Measurements from ENCODE around the gene SACS. TPM values are rescaled to one million over a fixed set of nuclear protein-coding genes. Genes with fewer than 3 reads are reported as not detected.
A peak's percentile ranks its signal among the peaks of the same experiment; 100 is the strongest.

The SACS gene
- total RNA-seq, 1 experiment from 2014 or later, result 21.1 TPM

DNA sequence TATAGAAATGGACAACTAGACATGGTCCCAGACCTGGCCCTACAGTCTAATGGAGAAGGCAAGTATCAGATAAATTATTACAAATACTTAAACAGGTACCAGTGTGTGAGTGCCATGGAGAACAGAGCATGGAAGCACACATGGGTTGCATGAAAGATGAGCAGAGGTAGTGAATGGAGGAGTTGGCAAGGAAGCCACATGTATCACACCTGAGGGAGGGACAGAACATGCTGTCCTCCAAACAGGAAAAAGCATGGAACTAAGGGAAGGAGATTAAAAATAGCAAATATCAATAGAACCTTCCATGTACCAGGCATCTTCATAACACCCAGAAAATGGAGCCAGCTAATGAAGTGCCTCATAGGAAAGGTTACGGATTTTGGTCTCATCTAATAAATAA lies 85.9 kb downstream of the SACS start:
- BruUV-seq (replicated peaks), result no TSS peak
- Mint-ChIP-seq H3K27me3 (ENCODE audit: insufficient read depth, unreplicated experiment) (no peaks in the 10 kb centered on the region), H3K9me3 (ENCODE audit: unreplicated experiment) (no peaks in the 10 kb centered on the region), H3K27ac (ENCODE audit: low read depth, unreplicated experiment) (no peak overlapping the region), H3K36me3 (ENCODE audit: insufficient read depth, unreplicated experiment) (peaks cover 34% of the 10 kb centered on the region), H3K4me1 (ENCODE audit: insufficient read depth, unreplicated experiment) (peaks cover 19% of the 10 kb centered on the region), H3K4me3 (ENCODE audit: unreplicated experiment) (no peak overlapping the region)
- TF ChIP-seq, protein P1, sequence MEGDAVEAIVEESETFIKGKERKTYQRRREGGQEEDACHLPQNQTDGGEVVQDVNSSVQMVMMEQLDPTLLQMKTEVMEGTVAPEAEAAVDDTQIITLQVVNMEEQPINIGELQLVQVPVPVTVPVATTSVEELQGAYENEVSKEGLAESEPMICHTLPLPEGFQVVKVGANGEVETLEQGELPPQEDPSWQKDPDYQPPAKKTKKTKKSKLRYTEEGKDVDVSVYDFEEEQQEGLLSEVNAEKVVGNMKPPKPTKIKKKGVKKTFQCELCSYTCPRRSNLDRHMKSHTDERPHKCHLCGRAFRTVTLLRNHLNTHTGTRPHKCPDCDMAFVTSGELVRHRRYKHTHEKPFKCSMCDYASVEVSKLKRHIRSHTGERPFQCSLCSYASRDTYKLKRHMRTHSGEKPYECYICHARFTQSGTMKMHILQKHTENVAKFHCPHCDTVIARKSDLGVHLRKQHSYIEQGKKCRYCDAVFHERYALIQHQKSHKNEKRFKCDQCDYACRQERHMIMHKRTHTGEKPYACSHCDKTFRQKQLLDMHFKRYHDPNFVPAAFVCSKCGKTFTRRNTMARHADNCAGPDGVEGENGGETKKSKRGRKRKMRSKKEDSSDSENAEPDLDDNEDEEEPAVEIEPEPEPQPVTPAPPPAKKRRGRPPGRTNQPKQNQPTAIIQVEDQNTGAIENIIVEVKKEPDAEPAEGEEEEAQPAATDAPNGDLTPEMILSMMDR (IDR thresholded peaks at IDR 0.05; ENCODE audit: unreplicated experiment), result no peak
- intact Hi-C loops (cut with micrococcal nuclease), result no loop called here
- ChIA-PET POLR2A (no interaction called here), CTCF (no interaction called here)
- DNase-seq (ENCODE audit: unreplicated experiment), result no peak

DNA sequence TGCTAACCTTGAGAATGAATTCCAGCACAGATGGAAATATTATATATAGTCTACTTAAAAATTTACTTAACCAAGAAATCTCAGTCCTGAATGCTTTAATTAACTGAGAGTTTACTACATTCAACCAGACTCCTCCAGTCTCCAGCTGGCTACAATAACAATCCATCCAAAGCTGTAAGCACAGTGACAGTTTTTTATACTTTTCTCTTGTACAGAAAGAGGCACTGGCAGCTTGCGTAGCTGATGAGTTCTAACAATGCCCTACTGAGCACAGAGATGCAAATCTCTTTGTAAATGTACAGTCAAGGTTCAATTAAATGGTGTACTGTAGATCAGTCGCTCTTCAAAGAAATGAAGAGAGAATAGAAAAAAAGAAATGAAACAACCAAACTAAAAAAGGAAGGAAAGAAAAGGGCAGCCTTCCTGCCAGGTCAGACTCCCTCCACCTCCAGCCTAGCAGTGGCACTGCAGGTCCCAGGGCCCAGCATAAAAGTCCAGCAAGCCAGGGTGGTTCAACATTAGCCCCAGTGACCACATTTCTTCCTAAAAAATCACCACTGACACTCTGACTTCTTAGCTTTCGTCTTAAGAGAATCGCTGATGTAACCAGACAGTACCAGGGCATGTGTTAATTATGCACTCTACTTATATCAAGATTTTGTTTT lies 88.4 kb downstream of the SACS start:
- intact Hi-C loops (cut with micrococcal nuclease), result no loop called here
- BruUV-seq (replicated peaks), result no TSS peak
- POLR2A ChIA-PET, result no interaction called here
- peak overlapping the region; percentile 22 for H3K27ac Mint-ChIP-seq (ENCODE audit: low read depth, unreplicated experiment)
- H3K27me3 Mint-ChIP-seq (ENCODE audit: insufficient read depth, unreplicated experiment), result no peaks in the 10 kb centered on the region
- H3K9me3 Mint-ChIP-seq (ENCODE audit: unreplicated experiment), result no peaks in the 10 kb centered on the region
- CTCF ChIA-PET, result interaction anchor here (0.6 to 0.7 kb wide), 2 partner anchors 8 to 23 kb away, joined by 3 read pairs; no protein-coding TSS in a partner anchor
- no peak for DNase-seq (ENCODE audit: unreplicated experiment)
- H3K36me3 Mint-ChIP-seq (ENCODE audit: insufficient read depth, unreplicated experiment), result peaks cover 34% of the 10 kb centered on the region
- TF ChIP-seq, protein P1 (IDR thresholded peaks at IDR 0.05; ENCODE audit: unreplicated experiment), result no peak
- H3K4me1 Mint-ChIP-seq (ENCODE audit: insufficient read depth, unreplicated experiment), result peaks cover 18% of the 10 kb centered on the region
- no peak overlapping the region for H3K4me3 Mint-ChIP-seq (ENCODE audit: unreplicated experiment)

DNA sequence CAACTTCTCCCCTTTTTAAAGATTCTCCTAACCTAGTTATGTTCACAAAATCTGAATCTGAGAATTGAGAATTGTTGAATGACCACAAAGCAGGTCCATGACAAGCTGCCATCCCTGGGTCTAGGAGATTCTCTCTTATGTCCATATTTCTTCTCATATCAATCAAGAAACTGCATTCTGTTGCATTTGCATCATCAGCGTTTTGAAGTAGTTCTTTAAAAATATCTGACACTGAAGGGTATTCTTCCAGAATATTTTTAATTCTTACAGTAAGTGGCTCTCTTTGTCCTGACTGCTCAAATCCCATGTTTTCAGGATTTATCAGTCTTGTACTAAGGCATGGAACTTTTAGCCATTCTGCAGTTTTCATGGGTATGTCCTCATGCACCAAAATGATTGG lies 94.3 kb downstream of the SACS start:
- Mint-ChIP-seq H3K9me3 (ENCODE audit: unreplicated experiment) (no peaks in the 10 kb centered on the region), H3K27ac (ENCODE audit: low read depth, unreplicated experiment) (no peak overlapping the region), H3K36me3 (ENCODE audit: insufficient read depth, unreplicated experiment) (peaks cover 28% of the 10 kb centered on the region), H3K27me3 (ENCODE audit: insufficient read depth, unreplicated experiment) (no peaks in the 10 kb centered on the region), H3K4me1 (ENCODE audit: insufficient read depth, unreplicated experiment) (no peaks in the 10 kb centered on the region), H3K4me3 (ENCODE audit: unreplicated experiment) (no peak overlapping the region)
- intact Hi-C loops (cut with micrococcal nuclease), result no loop called here
- BruUV-seq (replicated peaks), result no TSS peak
- CTCF ChIA-PET, result no interaction called here
- DNase-seq (ENCODE audit: unreplicated experiment), result no peak
- POLR2A ChIA-PET, result no interaction called here
- TF ChIP-seq, protein P1 (IDR thresholded peaks at IDR 0.05; ENCODE audit: unreplicated experiment), result no peak

DNA sequence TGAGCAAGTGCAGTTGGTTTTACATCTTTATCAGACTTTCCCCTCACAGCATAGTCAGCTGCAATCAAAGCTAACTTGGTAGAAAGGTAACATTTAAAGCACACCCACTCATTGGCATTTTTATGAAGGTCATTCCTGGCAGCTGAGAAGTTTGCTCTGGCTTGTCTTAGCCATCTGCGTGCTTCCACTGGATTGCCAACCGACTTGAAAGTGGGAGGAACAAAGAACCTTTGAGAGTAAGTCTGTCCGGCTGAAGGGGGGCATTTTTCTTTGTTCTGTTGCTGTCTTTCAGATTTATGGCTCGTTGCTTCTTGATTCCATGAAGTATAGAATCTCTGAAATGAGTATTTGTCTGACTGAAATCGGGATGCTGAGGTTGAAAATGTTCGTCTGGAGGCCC lies 103.1 kb downstream of the SACS start:
- no peak for DNase-seq (ENCODE audit: unreplicated experiment)
- Mint-ChIP-seq H3K27me3 (ENCODE audit: insufficient read depth, unreplicated experiment) (no peaks in the 10 kb centered on the region), H3K4me1 (ENCODE audit: insufficient read depth, unreplicated experiment) (no peaks in the 10 kb centered on the region), H3K4me3 (ENCODE audit: unreplicated experiment) (no peak overlapping the region), H3K27ac (ENCODE audit: low read depth, unreplicated experiment) (no peak overlapping the region), H3K9me3 (ENCODE audit: unreplicated experiment) (peaks cover 16% of the 10 kb centered on the region), H3K36me3 (ENCODE audit: insufficient read depth, unreplicated experiment) (no peaks in the 10 kb centered on the region)
- TF ChIP-seq, protein P1 (IDR thresholded peaks at IDR 0.05; ENCODE audit: unreplicated experiment), result no peak
- BruUV-seq (replicated peaks), result no TSS peak
- intact Hi-C loops (cut with micrococcal nuclease), result no loop called here
- POLR2A ChIA-PET, result interaction anchor here (0.6 to 1.5 kb wide), 2 partner anchors 9 to 1726 kb away, joined by 4 read pairs; no protein-coding TSS in a partner anchor
- CTCF ChIA-PET, result interaction anchor here (0.5 kb wide), 2 partner anchors 509 to 692 kb away, joined by 4 to 6 read pairs; no protein-coding TSS in a partner anchor
